ENCODE data around the gene LANCL3.

The LANCL3 gene

GRCh38 chrX:37684973-37685372, 113.5 kb downstream of the LANCL3 start:
- no peak for DNase-seq

- DNase-seq, result peak; percentile 32
Observed at GRCh38 chrX:37685381-37686359, 114.2 kb downstream of the LANCL3 start, which contains the start of gene XK. XK (plus strand) TSS chrX:37685791; CDS start chrX:37685962, 171 bp downstream.

- no peak for DNase-seq
Observed at GRCh38 chrX:37686369-37686995, 115.0 kb downstream of the LANCL3 start.

GRCh38 chrX:37686996-37687395, 115.5 kb downstream of the LANCL3 start:
- DNase-seq, result no peak

- DNase-seq, result no peak
Observed at GRCh38 chrX:37690119-37690518, 118.7 kb downstream of the LANCL3 start.

- DNase-seq, result no peak
Observed at GRCh38 chrX:37692918-37693317, 121.5 kb downstream of the LANCL3 start.

GRCh38 chrX:37697169-37697760, 125.8 kb downstream of the LANCL3 start:
- DNase-seq, result no peak

- DNase-seq, result peak; percentile 0
Observed at GRCh38 chrX:37701588-37701987, 130.1 kb downstream of the LANCL3 start.

GRCh38 chrX:37711991-37712390, 140.5 kb downstream of the LANCL3 start:
- DNase-seq, result no peak

- no peak for DNase-seq
Observed at GRCh38 chrX:37712458-37712857, 141.0 kb downstream of the LANCL3 start.

GRCh38 chrX:37714479-37714878, 143.0 kb downstream of the LANCL3 start:
- DNase-seq, result no peak

- DNase-seq, result no peak
Observed at GRCh38 chrX:37716602-37717001, 145.1 kb downstream of the LANCL3 start.

- DNase-seq, result no peak
Observed at GRCh38 chrX:37717708-37718107, 146.2 kb downstream of the LANCL3 start.

GRCh38 chrX:37722595-37722994, 151.1 kb downstream of the LANCL3 start:
- DNase-seq, result no peak

GRCh38 chrX:37726346-37726745, 154.9 kb downstream of the LANCL3 start:
- DNase-seq, result no peak
